Measurements from ENCODE around the gene KSR1.

GRCh38 chr17:27446569-27447301 is 9.5 kb upstream of the KSR1 start:
- TF ChIP-seq, protein P1, sequence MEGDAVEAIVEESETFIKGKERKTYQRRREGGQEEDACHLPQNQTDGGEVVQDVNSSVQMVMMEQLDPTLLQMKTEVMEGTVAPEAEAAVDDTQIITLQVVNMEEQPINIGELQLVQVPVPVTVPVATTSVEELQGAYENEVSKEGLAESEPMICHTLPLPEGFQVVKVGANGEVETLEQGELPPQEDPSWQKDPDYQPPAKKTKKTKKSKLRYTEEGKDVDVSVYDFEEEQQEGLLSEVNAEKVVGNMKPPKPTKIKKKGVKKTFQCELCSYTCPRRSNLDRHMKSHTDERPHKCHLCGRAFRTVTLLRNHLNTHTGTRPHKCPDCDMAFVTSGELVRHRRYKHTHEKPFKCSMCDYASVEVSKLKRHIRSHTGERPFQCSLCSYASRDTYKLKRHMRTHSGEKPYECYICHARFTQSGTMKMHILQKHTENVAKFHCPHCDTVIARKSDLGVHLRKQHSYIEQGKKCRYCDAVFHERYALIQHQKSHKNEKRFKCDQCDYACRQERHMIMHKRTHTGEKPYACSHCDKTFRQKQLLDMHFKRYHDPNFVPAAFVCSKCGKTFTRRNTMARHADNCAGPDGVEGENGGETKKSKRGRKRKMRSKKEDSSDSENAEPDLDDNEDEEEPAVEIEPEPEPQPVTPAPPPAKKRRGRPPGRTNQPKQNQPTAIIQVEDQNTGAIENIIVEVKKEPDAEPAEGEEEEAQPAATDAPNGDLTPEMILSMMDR (IDR thresholded peaks at IDR 0.05; ENCODE audit: poor library complexity, severe bottlenecking), result no peak
- TF ChIP-seq POLR2AphosphoS5 (IDR thresholded peaks at IDR 0.05) (no peak), EZH2 (IDR thresholded peaks at IDR 0.05; ENCODE audit: borderline replicate concordance, insufficient read depth, low read length, poor library complexity, severe bottlenecking) (no peak), SMC3 (conservative IDR thresholded peaks at IDR 0.05; ENCODE audit: poor library complexity) (no peak)
